ENCODE results near the gene FGF11. TPM values are rescaled to one million over a fixed set of nuclear protein-coding genes. Genes with fewer than 3 reads are reported as not detected.

Gene FGF11
- polyA plus RNA-seq, 1 of the 3 experiments (the other 2 are of a cell fraction) = 1.9 TPM

DNA sequence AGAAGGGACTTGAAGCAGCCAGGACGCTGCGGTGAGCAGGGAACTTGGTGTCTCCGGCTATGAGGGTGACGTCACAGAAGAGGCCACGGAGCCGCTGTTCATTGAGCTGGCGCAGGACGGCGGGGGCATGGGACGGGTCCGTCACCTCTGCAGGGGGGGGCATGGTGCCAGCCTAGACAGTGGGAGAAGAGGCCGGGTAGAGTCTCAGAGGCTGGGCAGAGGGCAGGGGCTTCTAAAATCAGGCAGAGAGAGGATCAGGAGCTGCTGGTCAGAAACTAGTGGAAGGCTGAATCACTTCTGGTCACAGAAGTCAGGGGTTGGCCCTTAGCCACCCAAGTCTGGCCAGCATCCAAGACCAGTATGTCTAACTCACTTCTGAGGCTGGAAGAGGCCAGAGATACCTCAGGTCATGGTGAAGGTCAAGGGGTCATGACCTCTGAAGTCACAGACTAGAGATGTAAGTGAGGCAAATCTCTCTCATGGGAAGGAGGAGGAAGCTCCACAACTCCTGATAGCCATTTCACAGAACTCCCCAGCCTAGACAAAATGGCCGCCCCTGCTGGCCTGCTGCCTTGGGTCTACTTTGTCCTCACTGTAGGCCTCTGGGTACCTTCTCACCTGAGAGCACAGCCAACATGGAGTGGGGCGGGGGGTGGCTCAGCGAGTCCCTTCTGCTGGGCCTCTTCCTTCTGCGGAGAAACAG lies 27.5 kb downstream of the FGF11 start:
- no peak overlapping the region for H3K4me3 ChIP-seq (ENCODE audit: low read depth in 2 of 2, low read length in 1 of 2)
- peaks cover 7% of the 10 kb centered on the region for H3F3A ChIP-seq (replicated peaks; ENCODE audit: insufficient read depth)
- no peaks in the 10 kb centered on the region for H3K9me2 ChIP-seq
- H3K9ac ChIP-seq = no peak overlapping the region
- ChIA-PET CTCF (interaction anchor here (1.1 to 1.4 kb wide), 3 partner anchors 21 to 111 kb away, joined by 3 to 4 read pairs (median 3); no protein-coding TSS in a partner anchor), POLR2A (no interaction called here)
- peaks cover 11% of the 10 kb centered on the region; the same call in 1 of the 2 replicates for H4K20me1 ChIP-seq (ENCODE audit: insufficient read depth)
- H3K4me2 ChIP-seq = no peak overlapping the region; the same call in 1 of the 2 replicates
- H3K4me1 ChIP-seq (ENCODE audit: control insufficient read depth in 1 of 2, insufficient read depth in 2 of 2, low read depth in 1 of 2, low read length in 1 of 2) = peaks cover 4 to 12% of the 10 kb centered on the region in 2 experiments; a peak in 1 of 4 replicates
- no peak for DNase-seq
- H3K79me2 ChIP-seq (ENCODE audit: insufficient read depth) = peaks cover 57% of the 10 kb centered on the region
- WGBS (ENCODE audit: low lambda C conversion rate) = 89% methylated on average over 15 of the region's 16 CpGs
- H3K27me3 ChIP-seq (ENCODE audit: insufficient read depth) = no peaks in the 10 kb centered on the region
- no peak overlapping the region for H2AFZ ChIP-seq (ENCODE audit: low read depth)
- H3K27ac ChIP-seq (ENCODE audit: low read depth in 2 of 2, low read length in 1 of 2) = 0 out of 4 replicates have a peak overlapping the region, but pooled peaks of 1 of the 2 experiments have one; percentile 22
- no peaks in the 10 kb centered on the region for H3K9me3 ChIP-seq
- peak; percentile 81; the same call in 1 of the 2 replicates for TF ChIP-seq RXRA (IDR thresholded peaks at IDR 0.05; ENCODE audit: borderline replicate concordance, low read depth)
- TF ChIP-seq JUND (IDR thresholded peaks at IDR 0.05) = no peak
- no peak for TF ChIP-seq TEAD4 (IDR thresholded peaks at IDR 0.05; ENCODE audit: borderline replicate concordance, insufficient read depth)
- no peak for TF ChIP-seq ELF1 (IDR thresholded peaks at IDR 0.05)
- TF ChIP-seq NFIC (IDR thresholded peaks at IDR 0.05; ENCODE audit: borderline replicate concordance) = peak; percentile 73
- TF ChIP-seq YY1 (IDR thresholded peaks at IDR 0.05; ENCODE audit: low read depth) = peak; percentile 78; the same call in 1 of the 2 replicates
- no peak for TF ChIP-seq NRF1 (IDR thresholded peaks at IDR 0.05; ENCODE audit: low read depth, low read length)
- TF ChIP-seq CHD2 (IDR thresholded peaks at IDR 0.05; ENCODE audit: low read length, partially characterized antibody) = no peak
- TF ChIP-seq GABPA (IDR thresholded peaks at IDR 0.05; ENCODE audit: low read depth) = no peak
- peaks cover 4 to 26% of the 10 kb centered on the region in 2 experiments for H3K36me3 ChIP-seq (replicated peaks in 1 of 2; ENCODE audit: control insufficient read depth in 1 of 2, insufficient read depth in 2 of 2, low read length in 1 of 2)

GRCh38 chr17:7467498-7467897 lies 28.2 kb downstream of the FGF11 start:
- DNase-seq = no peak
- Histone ChIP-seq H3K9me2 (no peaks in the 10 kb centered on the region), H4K20me1 (ENCODE audit: insufficient read depth) (peaks cover 18% of the 10 kb centered on the region; the same call in 1 of the 2 replicates), H3K4me1 (ENCODE audit: control insufficient read depth in 1 of 2, insufficient read depth in 2 of 2, low read depth in 1 of 2, low read length in 1 of 2) (peaks cover 4 to 12% of the 10 kb centered on the region in 2 experiments; a peak in 1 of 4 replicates), H3K79me2 (ENCODE audit: insufficient read depth) (peaks cover 64% of the 10 kb centered on the region), H3K27ac (ENCODE audit: low read depth in 2 of 2, low read length in 1 of 2) (no peak overlapping the region), H3F3A (replicated peaks; ENCODE audit: insufficient read depth) (peaks cover 7% of the 10 kb centered on the region), H3K4me3 (ENCODE audit: low read depth in 2 of 2, low read length in 1 of 2) (no peak overlapping the region), H2AFZ (ENCODE audit: low read depth) (no peak overlapping the region), H3K9me3 (no peaks in the 10 kb centered on the region), H3K9ac (no peak overlapping the region), H3K27me3 (ENCODE audit: insufficient read depth) (no peaks in the 10 kb centered on the region), H3K36me3 (replicated peaks in 1 of 2; ENCODE audit: control insufficient read depth in 1 of 2, insufficient read depth in 2 of 2, low read length in 1 of 2) (peaks cover 4 to 21% of the 10 kb centered on the region in 2 experiments), H3K4me2 (no peak overlapping the region)
- CTCF ChIA-PET = interaction anchor here (1.1 to 1.4 kb wide), 3 partner anchors 22 to 112 kb away, joined by 3 to 4 read pairs (median 3); no protein-coding TSS in a partner anchor
- 100% methylated on average over 3 of the region's 3 CpGs for WGBS (ENCODE audit: low lambda C conversion rate)
- POLR2A ChIA-PET = no interaction called here
- TF ChIP-seq GABPA (IDR thresholded peaks at IDR 0.05; ENCODE audit: low read depth) (no peak), FOXM1 (IDR thresholded peaks at IDR 0.05; ENCODE audit: low read depth) (no peak), EP300 (IDR thresholded peaks at IDR 0.05; ENCODE audit: borderline replicate concordance in 1 of 2, low read depth in 1 of 2, low read length in 1 of 2) (no peak), YY1 (IDR thresholded peaks at IDR 0.05; ENCODE audit: low read depth) (no peak), TAF1 (IDR thresholded peaks at IDR 0.05; ENCODE audit: borderline replicate concordance, low read depth, low read length) (no peak), ELF1 (IDR thresholded peaks at IDR 0.05) (no peak), POLR2AphosphoS5 (IDR thresholded peaks at IDR 0.05; ENCODE audit: low read depth, low read length) (no peak), SIN3A (IDR thresholded peaks at IDR 0.05; ENCODE audit: borderline replicate concordance, low read depth, low read length) (no peak), RCOR1 (IDR thresholded peaks at IDR 0.05; ENCODE audit: low read length) (no peak), FOXJ3 (CRISPR knock-in tag; IDR thresholded peaks at IDR 0.05) (no peak), IRF3 (IDR thresholded peaks at IDR 0.05; ENCODE audit: low read depth, low read length) (no peak), MXI1 (IDR thresholded peaks at IDR 0.05; ENCODE audit: low read depth, low read length) (no peak)
- TF ChIP-seq, protein P1, sequence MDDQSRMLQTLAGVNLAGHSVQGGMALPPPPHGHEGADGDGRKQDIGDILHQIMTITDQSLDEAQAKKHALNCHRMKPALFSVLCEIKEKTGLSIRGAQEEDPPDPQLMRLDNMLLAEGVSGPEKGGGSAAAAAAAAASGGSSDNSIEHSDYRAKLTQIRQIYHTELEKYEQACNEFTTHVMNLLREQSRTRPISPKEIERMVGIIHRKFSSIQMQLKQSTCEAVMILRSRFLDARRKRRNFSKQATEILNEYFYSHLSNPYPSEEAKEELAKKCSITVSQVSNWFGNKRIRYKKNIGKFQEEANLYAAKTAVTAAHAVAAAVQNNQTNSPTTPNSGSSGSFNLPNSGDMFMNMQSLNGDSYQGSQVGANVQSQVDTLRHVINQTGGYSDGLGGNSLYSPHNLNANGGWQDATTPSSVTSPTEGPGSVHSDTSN (IDR thresholded peaks at IDR 0.05) = no peak
- TF ChIP-seq, protein P2, sequence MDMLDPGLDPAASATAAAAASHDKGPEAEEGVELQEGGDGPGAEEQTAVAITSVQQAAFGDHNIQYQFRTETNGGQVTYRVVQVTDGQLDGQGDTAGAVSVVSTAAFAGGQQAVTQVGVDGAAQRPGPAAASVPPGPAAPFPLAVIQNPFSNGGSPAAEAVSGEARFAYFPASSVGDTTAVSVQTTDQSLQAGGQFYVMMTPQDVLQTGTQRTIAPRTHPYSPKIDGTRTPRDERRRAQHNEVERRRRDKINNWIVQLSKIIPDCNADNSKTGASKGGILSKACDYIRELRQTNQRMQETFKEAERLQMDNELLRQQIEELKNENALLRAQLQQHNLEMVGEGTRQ (IDR thresholded peaks at IDR 0.05; ENCODE audit: borderline replicate concordance, low read depth, low read length) = no peak

Measured in SK-N-SH (cell line).